GM12874 (cell line): ENCODE results near the gene TACR2.

Source experiments
- TF ChIP-seq, protein P1 (sequence below): IDR thresholded peaks from 2 replicates; pipeline ENCODE4 v1.5.1; 2011; ENCODE audit warnings: low read depth, mild to moderate bottlenecking, control low read depth, low read length, moderate library complexity; ENCODE audit not compliant: insufficient read depth

Gene TACR2

DNA sequence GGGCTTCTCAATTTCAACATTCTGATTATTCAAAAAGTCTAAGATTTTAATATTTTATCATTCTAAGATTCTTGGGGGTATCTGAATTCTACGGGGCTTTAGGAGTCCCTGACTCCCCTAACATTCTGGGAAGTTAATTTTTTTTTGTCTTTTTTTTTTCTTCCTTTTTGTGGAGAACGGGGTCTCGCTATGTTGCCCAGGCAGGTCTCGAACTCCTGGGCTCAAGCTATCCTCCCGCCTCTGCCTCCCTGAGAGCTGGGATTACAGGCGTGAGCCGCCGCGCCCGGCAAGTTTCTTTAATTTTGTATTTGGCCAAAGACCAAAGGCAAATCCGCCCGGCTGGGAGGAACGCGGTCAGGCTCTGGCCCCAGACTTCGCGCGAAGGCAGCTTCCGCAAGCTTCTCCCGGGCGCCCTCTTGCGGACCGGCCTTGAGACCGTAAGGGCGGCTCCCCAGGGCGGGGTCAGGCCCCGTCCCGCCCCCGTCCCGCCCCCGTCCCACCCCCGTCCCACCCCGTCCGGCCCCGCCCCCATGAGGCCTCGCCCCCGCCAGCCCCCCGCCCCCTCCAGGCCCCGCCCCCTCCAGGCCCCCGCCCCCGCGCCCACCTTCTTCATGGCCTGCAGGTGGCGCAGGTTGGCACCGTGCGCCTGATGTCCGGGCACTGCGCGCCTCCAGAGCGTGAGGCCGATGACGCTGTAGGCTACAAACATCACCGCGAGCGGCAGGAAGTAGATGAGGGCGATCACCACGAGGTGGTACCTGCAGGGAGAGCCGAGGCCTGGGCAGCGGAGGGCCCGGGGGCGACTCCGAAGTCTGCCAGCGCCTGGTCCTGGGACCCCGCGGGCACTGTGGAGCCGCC lies 8.2 kb downstream of the TACR2 start:
- TF ChIP-seq, protein P1, sequence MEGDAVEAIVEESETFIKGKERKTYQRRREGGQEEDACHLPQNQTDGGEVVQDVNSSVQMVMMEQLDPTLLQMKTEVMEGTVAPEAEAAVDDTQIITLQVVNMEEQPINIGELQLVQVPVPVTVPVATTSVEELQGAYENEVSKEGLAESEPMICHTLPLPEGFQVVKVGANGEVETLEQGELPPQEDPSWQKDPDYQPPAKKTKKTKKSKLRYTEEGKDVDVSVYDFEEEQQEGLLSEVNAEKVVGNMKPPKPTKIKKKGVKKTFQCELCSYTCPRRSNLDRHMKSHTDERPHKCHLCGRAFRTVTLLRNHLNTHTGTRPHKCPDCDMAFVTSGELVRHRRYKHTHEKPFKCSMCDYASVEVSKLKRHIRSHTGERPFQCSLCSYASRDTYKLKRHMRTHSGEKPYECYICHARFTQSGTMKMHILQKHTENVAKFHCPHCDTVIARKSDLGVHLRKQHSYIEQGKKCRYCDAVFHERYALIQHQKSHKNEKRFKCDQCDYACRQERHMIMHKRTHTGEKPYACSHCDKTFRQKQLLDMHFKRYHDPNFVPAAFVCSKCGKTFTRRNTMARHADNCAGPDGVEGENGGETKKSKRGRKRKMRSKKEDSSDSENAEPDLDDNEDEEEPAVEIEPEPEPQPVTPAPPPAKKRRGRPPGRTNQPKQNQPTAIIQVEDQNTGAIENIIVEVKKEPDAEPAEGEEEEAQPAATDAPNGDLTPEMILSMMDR, result peak; percentile 59

DNA sequence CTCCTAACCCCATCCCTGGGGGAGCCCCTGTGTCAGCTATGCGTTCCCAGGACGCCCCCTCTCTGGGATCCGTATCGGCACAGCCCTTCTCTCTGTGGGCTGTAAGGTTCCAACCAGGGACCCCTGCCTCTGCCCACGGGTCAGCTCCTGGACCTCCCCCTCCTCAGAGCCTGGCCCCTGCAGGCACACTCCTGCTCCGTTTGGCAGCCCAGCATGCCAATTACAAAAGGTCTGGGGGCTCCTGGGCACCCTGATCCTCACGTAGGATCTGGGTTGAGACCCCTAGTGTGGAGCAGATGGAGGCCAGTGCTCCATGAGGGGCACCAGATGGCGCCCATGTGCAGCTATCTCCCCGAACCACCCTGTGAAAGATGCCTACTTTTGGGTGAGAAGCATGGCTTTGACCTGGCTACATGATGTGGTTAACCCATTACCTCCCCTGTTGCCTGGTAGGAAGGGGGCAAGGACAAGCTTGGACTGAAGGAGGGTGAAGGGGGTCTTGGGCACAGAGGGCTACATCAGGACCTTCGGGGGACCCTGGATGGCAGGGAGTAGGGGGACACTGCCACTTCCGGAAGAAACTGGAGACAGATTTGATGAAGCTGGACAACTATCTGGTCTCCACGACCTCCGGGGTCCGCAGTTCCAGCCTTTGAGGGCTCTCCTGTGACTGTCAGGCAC lies 9.0 kb downstream of the TACR2 start:
- TF ChIP-seq, protein P1, result peak; percentile 45

DNA sequence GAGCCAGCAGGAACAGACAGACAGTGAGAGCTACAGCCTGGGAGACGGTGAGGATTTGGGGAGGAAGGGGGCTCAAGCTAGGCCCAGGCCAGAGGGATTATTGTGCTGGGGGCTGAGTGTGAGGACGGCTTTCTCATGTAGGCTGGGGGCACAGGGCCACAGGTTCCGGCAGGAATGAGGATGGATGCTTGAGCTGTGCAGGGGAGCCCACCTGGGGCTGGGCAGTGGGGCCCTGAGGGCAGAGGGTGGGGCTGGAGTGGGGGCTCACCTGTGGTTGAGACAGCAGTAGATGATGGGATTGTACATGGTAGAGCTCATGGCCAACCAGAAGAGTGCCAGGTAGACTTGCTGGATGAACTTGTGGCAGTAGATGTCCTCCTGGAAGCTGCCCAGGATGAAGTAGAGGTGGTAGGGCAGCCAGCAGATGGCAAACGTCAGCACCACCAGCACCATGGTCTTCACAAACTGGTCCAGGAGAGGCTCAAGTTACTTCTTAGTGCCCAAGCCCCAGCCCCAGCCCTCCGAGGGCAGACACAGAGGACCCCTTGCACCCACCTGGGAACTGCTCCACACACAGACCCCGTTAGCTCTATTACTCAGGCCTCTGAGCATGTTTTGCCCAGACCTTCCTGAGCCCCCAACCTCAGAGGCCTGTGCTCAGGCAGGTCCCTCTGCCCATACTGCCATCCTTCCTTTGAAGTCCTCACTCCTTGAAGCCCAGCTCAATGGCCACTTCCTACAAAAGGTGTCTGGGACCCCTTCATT lies 9.7 kb downstream of the TACR2 start:
- TF ChIP-seq, protein P1, result no peak

DNA sequence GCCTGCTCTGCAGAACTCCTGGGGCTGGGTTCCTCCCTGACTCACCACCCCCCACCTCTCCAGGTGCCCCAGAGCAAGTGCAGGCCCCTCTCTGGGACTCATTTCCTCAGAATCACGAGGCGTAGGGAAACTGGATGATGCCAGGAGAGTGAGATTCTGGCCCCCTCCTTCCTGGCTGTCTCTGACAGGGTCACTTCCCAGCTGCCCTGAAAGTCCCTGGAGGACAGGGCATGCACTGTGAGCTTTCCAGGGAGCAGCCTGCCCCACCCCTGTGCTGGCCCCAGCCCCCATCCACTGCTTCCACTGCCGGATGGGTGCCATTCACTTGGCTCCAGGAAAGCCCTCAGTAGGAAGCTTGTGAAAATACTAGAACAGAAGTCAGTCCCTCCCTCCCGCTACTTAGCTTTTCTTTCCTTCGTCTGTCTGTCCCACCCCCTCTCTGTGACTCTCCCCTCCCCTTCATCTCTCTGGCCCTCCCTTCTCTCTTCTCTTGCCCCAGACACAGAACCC lies 10.4 kb downstream of the TACR2 start:
- TF ChIP-seq, protein P1, result no peak

DNA sequence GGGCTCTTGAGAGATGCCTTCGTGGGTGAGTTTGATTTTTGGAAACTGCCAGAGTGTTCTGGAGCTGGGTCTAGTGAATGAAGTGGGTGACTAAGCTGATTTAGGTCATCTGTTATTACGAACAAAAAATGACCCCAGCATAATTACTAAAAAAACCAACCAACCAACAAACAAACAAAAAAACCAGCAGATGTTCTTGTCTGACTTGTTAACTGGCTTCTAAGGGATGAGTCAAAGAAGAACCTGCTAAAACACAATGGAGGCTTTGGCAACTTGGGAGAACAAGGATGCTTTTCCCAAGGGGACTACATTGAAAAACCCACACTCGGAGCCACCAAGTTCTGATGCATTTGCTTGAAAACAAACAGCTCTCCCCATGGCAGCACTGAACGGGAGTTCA lies 11.5 kb downstream of the TACR2 start:
- TF ChIP-seq, protein P1, result no peak

DNA sequence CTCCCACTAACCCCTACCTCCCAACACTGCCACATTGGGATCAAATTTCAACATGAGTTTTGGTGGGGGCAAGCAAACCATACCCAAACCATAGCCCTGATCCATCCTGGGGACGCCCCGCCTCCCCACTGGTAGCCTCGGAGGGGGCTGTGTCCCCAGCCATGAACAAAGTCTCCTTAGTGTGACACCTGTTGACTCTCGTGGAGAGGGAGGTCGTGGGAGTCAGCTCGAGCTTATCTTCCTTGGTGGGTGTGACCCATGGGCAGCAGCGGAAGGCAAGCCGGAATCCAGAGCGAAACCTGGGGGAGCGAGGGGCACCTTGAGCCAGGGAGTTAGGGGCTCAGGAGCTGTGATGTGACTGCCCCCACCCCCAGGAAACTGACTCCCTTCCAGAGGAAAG lies 11.9 kb downstream of the TACR2 start:
- TF ChIP-seq, protein P1, result no peak

DNA sequence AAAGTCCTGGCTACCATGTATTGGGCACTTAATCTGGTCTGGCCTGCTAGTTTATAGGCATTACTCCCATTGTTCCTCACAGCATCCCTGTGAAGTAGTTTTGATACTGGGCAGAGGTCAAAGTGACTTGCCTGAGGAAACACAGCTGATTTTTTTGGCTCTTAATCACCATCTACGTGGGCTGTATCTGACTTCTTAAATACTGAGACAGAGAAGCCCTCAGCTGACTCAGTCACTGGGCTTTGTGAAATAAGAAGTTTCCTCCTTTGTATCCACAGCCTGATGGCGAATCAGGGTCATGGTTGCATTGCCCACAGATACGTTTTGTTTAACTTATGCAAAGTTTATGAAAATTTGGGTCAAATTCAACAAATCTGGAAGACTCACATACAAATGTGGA lies 13.2 kb downstream of the TACR2 start:
- TF ChIP-seq, protein P1, result no peak
